Calu3 (cell line): ENCODE measurements around the gene ALDH9A1. TPM values are rescaled to one million over a fixed set of nuclear protein-coding genes. Genes with fewer than 3 reads are reported as not detected.
"Not testable (repeated sequence)": the region's sequence is repeated elsewhere in the genome, so short reads cannot be mapped to it uniquely, and the experiment has no call there.

Experiments used
- Bru-seq: library from RNA; stranded (reverse); fragments of 400-500 nt; gene quantifications from one replicate; lab custom pipeline; 2021; lab: Mats Ljungman, UMichigan
- BruChase-seq, 2 experiments: library from RNA; stranded (reverse); fragments of 400-500 nt; gene quantifications; one replicate each; lab custom pipeline; 2021; lab: Mats Ljungman, UMichigan
- BruUV-seq: library from RNA; stranded (reverse); fragments of 400-500 nt; replicated peaks from 2 replicates; lab custom pipeline; 2021; lab: Mats Ljungman, UMichigan
- CTCF ChIA-PET: fragments of 300-600 bp; sonication (Branson Sonifier 250); formaldehyde crosslinking; loops from one replicate; lab custom pipeline; 2022; ENCODE audit warnings: antibody characterized with exemption; lab: Charles Lee
- DNase-seq: peaks from one replicate; pipeline ENCODE4 v3.0.0; 2022
- H3K27ac Mint-ChIP-seq: one replicate; pipeline ENCODE4 v1.8.0; 2022; ENCODE audit warnings: mixed read lengths; ENCODE audit not compliant: unreplicated experiment
- H3K27me3 Mint-ChIP-seq: one replicate; pipeline ENCODE4 v1.8.0; 2022; ENCODE audit warnings: mixed read lengths; ENCODE audit not compliant: unreplicated experiment
- H3K36me3 Mint-ChIP-seq: one replicate; pipeline ENCODE4 v1.8.0; 2022; ENCODE audit warnings: mild to moderate bottlenecking, moderate library complexity, mixed read lengths; ENCODE audit not compliant: insufficient read depth, unreplicated experiment
- H3K4me1 Mint-ChIP-seq: one replicate; pipeline ENCODE4 v1.8.0; 2022; ENCODE audit warnings: mild to moderate bottlenecking, low read depth, mixed read lengths; ENCODE audit not compliant: unreplicated experiment
- H3K4me3 Mint-ChIP-seq: one replicate; pipeline ENCODE4 v1.8.0; 2022; ENCODE audit warnings: mild to moderate bottlenecking, low read depth, moderate library complexity, mixed read lengths; ENCODE audit not compliant: unreplicated experiment
- H3K9me3 Mint-ChIP-seq: one replicate; pipeline ENCODE4 v1.8.0; 2022; ENCODE audit warnings: low read depth, mixed read lengths; ENCODE audit not compliant: unreplicated experiment
- intact Hi-C: fragments of 100-400 bp; cut with micrococcal nuclease; formaldehyde crosslinking; loops from one replicate; pipeline ENCODE4 v1.10.0; 2022; ENCODE audit not compliant: unreplicated experiment
- long read RNA-seq: library from polyadenylated mRNA; stranded (forward); transcript quantifications from one replicate; pipeline ENCODE4 v2.0.0, GENCODE V29; 2022
- total RNA-seq: library from RNA; stranded (reverse); gene quantifications from 2 replicates; pipeline ENCODE4 v1.2.3, GENCODE V29; 2022
- TF ChIP-seq, protein P1 (sequence below): fragments of 200-600 bp; IDR thresholded peaks from one replicate; pipeline ENCODE4 v1.8.0; 2022; ENCODE audit warnings: antibody characterized with exemption; ENCODE audit not compliant: unreplicated experiment

ALDH9A1 gene
- total RNA-seq (54.6 and 57.0 TPM in 2 replicates), Bru-seq, nascent RNA (percentile 79 among the genes with signal in this experiment), BruChase-seq, experiment 1, labeled RNA remaining after a 6-hour chase (percentile 81 among the genes with signal in this experiment), BruChase-seq, experiment 2, labeled RNA remaining after a 2-hour chase (percentile 67 among the genes with signal in this experiment)
- long read RNA-seq, transcript ALDH9A1-201 (11 exons, 2,696 nt): major isoform, 89 of 95 reads
- long read RNA-seq, partial matches to known transcripts: 1 of 95 reads
- long read RNA-seq, other reads (novel, unspliced or antisense): 5 of 95 reads

DNA sequence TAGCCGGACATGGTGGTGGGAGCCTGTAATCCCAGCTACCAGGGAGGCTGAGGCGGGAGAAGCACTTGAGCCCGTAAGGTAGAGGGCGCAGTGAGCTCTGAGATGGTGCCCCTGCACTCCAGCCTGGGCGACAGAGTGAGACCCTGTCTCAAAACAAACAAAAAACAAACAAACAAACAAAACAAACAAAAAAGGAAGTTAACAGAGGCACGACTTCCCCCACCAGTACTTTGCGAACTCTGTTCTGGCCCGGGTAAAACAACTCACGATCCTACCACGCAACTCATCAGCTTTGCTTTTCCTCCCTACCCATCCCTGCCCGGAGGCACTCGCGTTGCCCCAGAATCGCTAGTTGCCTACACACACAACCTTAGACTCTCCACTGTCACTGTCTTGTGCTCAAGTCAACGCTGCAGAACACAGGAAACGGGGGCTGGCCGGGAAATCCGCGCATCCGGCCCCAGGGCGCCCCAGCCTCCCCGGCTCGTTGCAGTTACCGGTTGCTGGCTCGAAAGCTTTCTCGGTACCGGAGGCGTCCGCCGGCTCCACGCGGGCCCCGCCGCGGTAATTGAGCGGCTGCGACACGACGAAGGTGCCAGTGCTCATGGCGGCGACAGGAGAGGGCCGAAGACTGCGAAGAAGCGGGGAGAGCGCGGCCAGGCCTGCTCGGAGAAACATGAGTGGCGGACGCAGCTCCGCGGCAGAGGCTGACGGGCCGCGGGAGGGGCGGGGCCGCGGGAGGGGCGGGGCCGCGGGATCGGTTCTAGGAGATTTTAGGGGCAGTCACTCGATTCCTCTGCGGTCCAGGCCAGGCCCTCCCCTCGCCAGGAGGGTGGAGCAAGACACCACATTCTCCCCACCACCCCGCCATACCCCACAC is at the start of gene ALDH9A1:
Gene ALDH9A1, minus strand, starts transcription at position 682 of the 880 bp plus-strand sequence. Its CDS starts 4 bp downstream, at position 678.
- TF ChIP-seq, protein P1, sequence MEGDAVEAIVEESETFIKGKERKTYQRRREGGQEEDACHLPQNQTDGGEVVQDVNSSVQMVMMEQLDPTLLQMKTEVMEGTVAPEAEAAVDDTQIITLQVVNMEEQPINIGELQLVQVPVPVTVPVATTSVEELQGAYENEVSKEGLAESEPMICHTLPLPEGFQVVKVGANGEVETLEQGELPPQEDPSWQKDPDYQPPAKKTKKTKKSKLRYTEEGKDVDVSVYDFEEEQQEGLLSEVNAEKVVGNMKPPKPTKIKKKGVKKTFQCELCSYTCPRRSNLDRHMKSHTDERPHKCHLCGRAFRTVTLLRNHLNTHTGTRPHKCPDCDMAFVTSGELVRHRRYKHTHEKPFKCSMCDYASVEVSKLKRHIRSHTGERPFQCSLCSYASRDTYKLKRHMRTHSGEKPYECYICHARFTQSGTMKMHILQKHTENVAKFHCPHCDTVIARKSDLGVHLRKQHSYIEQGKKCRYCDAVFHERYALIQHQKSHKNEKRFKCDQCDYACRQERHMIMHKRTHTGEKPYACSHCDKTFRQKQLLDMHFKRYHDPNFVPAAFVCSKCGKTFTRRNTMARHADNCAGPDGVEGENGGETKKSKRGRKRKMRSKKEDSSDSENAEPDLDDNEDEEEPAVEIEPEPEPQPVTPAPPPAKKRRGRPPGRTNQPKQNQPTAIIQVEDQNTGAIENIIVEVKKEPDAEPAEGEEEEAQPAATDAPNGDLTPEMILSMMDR: peak; percentile 55
- no peaks in the 10 kb centered on the region for H3K9me3 Mint-ChIP-seq
- peak within 1 kb of the TSS; percentile 98 for H3K4me3 Mint-ChIP-seq
- peak; percentile 93 for DNase-seq
- BruUV-seq: no TSS peak
- intact Hi-C loops: loop anchor here (2.0 to 5.0 kb wide), 3 partner anchors 51 to 96 kb away; partner anchors contain the start of gene MGST3
- CTCF ChIA-PET: interaction anchor here (0.8 to 1.4 kb wide), 10 partner anchors 12 to 227 kb away, joined by 3 to 8 read pairs (median 4); partner anchors contain the start of gene TMCO1
- no peaks in the 10 kb centered on the region for H3K27me3 Mint-ChIP-seq
- H3K36me3 Mint-ChIP-seq: peaks cover 15% of the 10 kb centered on the region
- H3K4me1 Mint-ChIP-seq: peaks cover 14% of the 10 kb centered on the region
- peak within 1 kb of the TSS; percentile 67 for H3K27ac Mint-ChIP-seq

DNA sequence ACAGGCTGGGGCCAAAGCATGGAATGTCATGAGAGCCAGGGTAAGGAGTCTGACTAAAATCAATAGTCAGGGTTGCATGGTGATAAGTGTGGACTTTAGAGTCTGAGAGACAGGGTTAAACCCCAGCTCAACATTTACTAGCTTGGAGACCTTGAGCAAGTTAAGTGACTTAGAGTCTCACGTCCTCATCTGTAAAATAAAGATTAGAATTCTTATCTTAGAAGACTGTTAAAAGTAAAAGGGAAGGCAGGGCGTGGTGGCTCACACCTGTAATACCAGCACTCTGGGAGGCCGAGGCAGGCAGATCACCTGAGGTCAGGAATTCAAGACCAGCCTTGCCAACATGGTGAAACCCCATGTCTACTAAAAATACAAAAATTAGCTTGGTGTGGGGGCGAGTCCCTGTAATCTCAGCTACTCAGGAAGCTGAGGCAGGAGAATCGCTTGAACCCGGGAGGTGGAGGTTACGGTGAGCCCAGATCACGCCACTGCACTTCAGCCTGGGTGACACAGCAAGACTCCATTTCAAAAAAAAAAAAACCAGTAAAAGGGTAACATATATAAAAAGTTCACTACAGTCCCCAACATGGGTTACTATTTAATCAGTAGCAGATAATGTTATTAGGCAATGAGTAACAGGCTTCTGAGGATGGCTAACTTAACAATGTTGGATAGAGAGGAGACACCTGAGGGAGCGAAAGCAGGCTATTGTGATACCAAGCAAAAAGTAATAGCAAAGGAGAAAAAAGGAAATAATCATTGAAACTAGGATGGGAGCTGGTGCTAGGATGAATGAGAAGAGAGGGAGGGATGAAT is 49.5 kb upstream of the ALDH9A1 start:
- peak overlapping the region; percentile 11 for H3K27ac Mint-ChIP-seq
- H3K9me3 Mint-ChIP-seq: no peaks in the 10 kb centered on the region
- peaks cover 24% of the 10 kb centered on the region for H3K4me1 Mint-ChIP-seq
- no peak overlapping the region for H3K4me3 Mint-ChIP-seq
- peak; percentile 13 for DNase-seq
- TF ChIP-seq, protein P1: no peak
- peaks cover 7% of the 10 kb centered on the region for H3K36me3 Mint-ChIP-seq
- intact Hi-C loops: no loop called here
- H3K27me3 Mint-ChIP-seq: no peaks in the 10 kb centered on the region
- CTCF ChIA-PET: no interaction called here
- BruUV-seq: no TSS peak

GRCh38 chr1:165744913-165745312 is 46.6 kb upstream of the ALDH9A1 start:
- DNase-seq, intact Hi-C loops, H3K27me3 Mint-ChIP-seq, BruUV-seq, H3K27ac Mint-ChIP-seq, H3K9me3 Mint-ChIP-seq, H3K4me3 Mint-ChIP-seq, CTCF ChIA-PET: not testable (repeated sequence)
- Mint-ChIP-seq H3K4me1 (peaks cover 24% of the 10 kb centered on the region), H3K36me3 (peaks cover 18% of the 10 kb centered on the region)

GRCh38 chr1:165742194-165742593 is 43.8 kb upstream of the ALDH9A1 start:
- TF ChIP-seq, protein P1: no peak
- no peak for DNase-seq
- CTCF ChIA-PET: no interaction called here
- Mint-ChIP-seq H3K27ac (no peak overlapping the region), H3K27me3 (no peaks in the 10 kb centered on the region), H3K4me3 (no peak overlapping the region), H3K36me3 (peaks cover 18% of the 10 kb centered on the region), H3K9me3 (no peaks in the 10 kb centered on the region), H3K4me1 (peaks cover 8% of the 10 kb centered on the region)
- BruUV-seq: no TSS peak
- intact Hi-C loops: no loop called here
